ENCODE results near the gene STARD3. TPM values are rescaled to one million over a fixed set of nuclear protein-coding genes. Genes with fewer than 3 reads are reported as not detected.

Gene STARD3
- polyA plus RNA-seq, 3 donors = 42.7 to 60.8 (median 46.6) TPM

DNA sequence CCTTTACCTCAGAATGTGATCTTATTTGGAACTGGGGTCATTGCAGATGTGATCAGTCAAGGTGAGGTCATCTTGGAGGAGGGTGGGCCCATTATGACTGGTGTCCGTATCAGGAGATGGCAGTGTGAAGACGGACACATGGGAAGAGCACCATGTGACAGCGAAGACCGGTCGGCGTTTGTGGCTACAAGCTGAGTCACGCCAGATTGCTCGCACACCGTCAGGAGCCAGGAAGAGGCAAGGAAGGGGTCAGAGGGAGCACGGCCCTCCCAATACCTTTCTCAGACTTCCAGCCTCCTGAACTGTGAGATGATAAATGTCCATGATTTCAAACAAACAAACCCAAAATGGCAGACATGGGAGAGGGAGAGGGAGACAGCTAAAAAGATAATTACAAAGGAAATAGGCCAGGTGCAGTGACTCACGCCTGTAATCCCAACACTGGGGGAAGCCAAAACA is 13.2 kb downstream of the STARD3 start:
- WGBS, 3 donors = 83 to 87% (median 87%) methylated on average over 11 of the region's 11 CpGs
- no peak overlapping the region for H3K27ac ChIP-seq (ENCODE audit: low read depth, low read length)

DNA sequence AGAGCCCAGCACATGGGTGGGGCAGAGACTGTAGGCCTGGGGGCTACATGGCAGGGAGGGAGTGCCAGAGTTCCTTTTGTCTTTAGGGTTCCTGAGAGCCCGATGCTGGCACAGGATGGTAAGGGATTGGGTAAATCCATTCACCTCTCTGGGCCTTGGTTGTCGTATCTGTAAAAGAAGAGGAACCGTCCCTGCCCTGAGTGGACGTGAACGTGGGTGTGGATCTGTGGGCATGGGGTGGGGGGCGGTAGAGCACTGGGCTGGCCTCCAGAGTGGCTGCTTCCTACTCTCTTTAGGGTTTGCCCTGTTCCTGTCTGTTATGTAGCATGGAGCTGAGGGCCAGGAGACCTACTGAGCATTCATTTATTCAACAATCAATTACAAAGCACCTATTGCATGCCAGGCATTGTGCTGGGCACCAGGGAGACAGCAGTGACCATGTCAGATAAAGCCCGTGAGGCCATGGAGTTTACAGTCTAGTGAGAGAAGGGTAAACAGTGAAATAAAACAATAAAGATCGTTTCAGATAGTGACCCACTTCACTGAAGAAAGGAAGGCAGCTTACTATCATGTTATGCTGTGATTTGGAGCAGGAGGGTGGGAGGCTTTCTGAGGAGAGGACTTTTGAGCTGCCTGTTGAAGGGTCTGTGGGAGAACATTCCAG is 15.1 kb downstream of the STARD3 start:
- H3K27ac ChIP-seq (ENCODE audit: low read depth, low read length) = no peak overlapping the region
- WGBS, 3 donors = 57 to 61% (median 57%) methylated on average over 8 of the region's 8 CpGs

GRCh38 chr17:39652587-39653315 is 15.8 kb downstream of the STARD3 start:
- WGBS, 3 donors = 59 to 73% (median 67%) methylated on average over 7 of the region's 7 CpGs
- H3K27ac ChIP-seq (ENCODE audit: low read depth, low read length) = no peak overlapping the region

GRCh38 chr17:39653316-39653661 is 16.3 kb downstream of the STARD3 start:
- 83 to 86% (median 86%) methylated on average over 9 to 12 of the region's 12 CpGs for WGBS, 3 donors
- no peak overlapping the region for H3K27ac ChIP-seq (ENCODE audit: low read depth, low read length)

GRCh38 chr17:39653662-39654331 is 16.9 kb downstream of the STARD3 start:
- no peak overlapping the region for H3K27ac ChIP-seq (ENCODE audit: low read depth, low read length)
- WGBS, 3 donors = 56 to 70% (median 69%) methylated on average over 14 of the region's 14 CpGs

DNA sequence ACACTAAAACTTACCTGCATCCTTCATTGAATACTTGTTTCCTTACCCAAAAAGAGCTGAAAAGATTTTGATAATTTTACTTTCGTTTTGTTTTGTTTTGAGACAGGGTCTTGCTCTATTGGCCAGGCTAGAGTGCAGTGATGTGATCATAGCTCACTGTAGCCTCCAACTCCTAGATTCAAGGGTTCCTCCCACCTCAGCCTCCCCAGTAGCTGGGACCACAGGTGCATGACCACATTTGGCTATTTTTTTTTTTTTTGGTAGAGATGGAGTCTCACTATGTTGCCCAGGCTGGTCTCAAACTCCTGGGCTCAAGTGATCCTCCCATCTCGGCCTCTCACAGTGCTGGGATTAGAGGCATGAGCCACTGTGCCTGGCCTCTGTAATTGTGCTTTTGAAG is 18.2 kb downstream of the STARD3 start:
- WGBS, 3 donors = 90 to 92% (median 92%) methylated on average over 2 of the region's 2 CpGs

DNA sequence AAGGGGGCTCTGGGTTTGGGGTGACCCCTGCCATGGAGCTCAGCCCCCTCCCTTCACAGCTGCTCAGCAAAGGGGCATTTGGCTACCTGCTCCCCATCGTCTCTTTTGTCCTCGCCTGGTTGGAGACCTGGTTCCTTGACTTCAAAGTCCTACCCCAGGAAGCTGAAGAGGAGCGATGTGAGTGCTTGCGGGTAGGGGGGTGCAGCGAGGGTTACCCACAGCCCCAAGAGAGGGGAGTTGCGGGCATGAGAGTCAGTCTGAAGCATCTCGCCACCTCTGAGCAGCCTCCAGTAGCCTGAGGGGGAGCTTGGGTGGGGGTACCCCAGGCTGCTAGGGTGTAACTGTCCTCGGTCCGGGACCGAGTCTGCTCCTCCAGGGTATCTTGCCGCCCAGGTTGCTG is 21.4 kb downstream of the STARD3 start:
- no peak overlapping the region for H3K27ac ChIP-seq (ENCODE audit: low read depth, low read length)
- 86 to 95% (median 94%) methylated on average over 11 of the region's 11 CpGs for WGBS, 3 donors

More for the DNA sequence above, 18.2 kb downstream of the STARD3 start:
- no peak overlapping the region for H3K27ac ChIP-seq (ENCODE audit: low read depth, low read length)

DNA sequence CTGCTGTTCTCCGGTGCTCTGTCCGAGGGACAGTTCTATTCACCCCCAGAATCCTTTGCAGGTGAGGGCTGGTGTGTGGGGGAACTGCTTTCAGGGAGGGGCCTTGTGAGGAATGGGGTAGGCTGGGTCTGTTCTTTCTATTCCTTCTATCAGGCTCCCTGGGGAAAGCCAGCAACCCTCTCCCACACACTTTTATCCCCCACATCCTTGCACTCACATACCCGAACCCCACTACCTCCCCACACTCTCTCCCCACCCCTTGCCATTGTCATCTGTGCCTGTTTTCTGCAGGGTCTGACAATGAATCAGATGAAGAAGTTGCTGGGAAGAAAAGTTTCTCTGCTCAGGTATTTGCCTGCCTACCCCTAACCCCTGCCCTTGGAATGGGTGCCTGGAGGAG is 21.8 kb downstream of the STARD3 start:
- whole genome bisulfite sequencing, 3 donors = 81 to 89% (median 87%) methylated on average over 3 of the region's 3 CpGs
- no peak overlapping the region for H3K27ac ChIP-seq (ENCODE audit: low read depth, low read length)

GRCh38 chr17:39659279-39660010 is 22.5 kb downstream of the STARD3 start:
- WGBS, 3 donors = 47 to 68% (median 47%) methylated on average over 15 of the region's 15 CpGs
- no peak overlapping the region for H3K27ac ChIP-seq (ENCODE audit: low read depth, low read length)

GRCh38 chr17:39660011-39660360 is 23.0 kb downstream of the STARD3 start:
- no peak overlapping the region for H3K27ac ChIP-seq (ENCODE audit: low read depth, low read length)
- WGBS, 3 donors = 66 to 81% (median 68%) methylated on average over 5 of the region's 5 CpGs

DNA sequence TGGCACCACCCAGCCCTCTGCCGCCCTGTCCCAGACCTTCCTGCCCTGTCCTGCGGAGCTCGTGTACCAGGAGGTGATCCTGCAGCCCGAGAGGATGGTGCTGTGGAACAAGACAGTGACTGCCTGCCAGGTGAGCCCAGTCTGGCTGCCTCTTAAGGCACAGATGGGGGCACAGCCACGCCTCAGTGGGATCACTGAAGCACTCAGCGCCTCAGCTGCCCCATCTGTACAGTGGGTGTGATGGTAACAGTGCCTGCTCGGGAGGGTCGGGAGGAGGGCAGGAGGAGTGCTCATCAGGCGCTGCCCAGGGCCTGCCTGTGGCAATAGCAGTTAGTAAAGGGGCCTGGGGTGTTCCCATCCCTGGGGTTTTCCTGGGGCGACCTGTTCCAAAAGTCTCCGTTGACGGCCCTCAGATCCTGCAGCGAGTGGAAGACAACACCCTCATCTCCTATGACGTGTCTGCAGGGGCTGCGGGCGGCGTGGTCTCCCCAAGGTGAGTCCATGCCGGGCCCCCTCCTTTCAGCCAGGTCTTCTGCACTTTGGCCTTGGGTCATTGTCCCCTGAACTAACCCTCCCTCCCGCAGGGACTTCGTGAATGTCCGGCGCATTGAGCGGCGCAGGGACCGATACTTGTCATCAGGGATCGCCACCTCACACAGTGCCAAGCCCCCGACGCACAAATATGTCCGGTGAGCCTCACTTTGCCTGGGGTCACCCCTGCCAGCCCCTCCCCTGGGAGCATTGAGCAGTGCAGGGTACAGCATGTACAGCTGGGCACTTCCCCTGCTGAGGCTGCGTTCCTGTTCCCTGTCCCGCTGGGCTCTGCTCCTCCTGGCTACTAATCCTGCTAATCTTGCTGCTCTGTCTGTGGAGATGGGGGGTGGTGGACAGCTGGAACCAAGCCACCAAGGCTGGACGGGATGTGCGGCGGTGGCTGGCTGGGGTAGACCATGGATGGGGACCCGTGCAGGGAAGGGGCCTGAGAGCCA is 23.7 kb downstream of the STARD3 start:
- 79 to 88% (median 81%) methylated on average over 35 of the region's 35 CpGs for WGBS, 3 donors
- no peak overlapping the region for H3K27ac ChIP-seq (ENCODE audit: low read depth, low read length)

GRCh38 chr17:39661744-39662541 is 25.0 kb downstream of the STARD3 start:
- H3K27ac ChIP-seq (ENCODE audit: low read depth, low read length) = no peak overlapping the region
- WGBS, 3 donors = 81 to 84% (median 82%) methylated on average over 8 of the region's 8 CpGs

DNA sequence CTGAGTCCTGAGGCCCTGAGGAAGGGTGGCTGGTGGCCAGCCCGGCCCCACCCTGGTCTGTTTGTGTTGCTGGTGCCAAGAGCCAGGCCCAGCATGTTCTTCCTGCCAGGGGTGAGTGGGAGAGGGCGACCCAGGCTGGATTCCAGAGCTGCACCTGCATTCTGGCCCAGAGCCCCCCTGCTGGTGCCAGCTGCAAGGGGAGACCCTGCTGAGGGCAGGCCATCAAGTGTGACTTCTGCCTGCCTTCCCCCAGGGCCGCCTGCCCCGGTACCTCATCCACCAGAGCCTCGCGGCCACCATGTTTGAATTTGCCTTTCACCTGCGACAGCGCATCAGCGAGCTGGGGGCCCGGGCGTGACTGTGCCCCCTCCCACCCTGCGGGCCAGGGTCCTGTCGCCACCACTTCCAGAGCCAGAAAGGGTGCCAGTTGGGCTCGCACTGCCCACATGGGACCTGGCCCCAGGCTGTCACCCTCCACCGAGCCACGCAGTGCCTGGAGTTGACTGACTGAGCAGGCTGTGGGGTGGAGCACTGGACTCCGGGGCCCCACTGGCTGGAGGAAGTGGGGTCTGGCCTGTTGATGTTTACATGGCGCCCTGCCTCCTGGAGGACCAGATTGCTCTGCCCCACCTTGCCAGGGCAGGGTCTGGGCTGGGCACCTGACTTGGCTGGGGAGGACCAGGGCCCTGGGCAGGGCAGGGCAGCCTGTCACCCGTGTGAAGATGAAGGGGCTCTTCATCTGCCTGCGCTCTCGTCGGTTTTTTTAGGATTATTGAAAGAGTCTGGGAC is 25.8 kb downstream of the STARD3 start:
- no peak overlapping the region for H3K27ac ChIP-seq (ENCODE audit: low read depth, low read length)
- 77 to 88% (median 87%) methylated on average over 22 of the region's 22 CpGs for WGBS, 3 donors

DNA sequence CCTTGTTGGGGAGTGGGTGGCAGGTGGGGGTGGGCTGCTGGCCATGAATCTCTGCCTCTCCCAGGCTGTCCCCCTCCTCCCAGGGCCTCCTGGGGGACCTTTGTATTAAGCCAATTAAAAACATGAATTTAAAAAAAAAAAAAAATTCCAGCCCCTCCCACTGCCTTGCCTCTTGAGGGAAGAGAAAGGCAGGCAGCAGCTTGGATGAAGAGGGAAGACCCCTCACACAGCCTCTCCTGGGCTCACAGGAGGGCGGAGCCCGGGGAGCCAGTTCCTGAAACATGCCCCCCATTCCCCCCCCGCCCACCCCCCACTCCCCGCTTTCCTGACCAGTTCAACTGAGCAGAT is 26.4 kb downstream of the STARD3 start:
- H3K27ac ChIP-seq (ENCODE audit: low read depth, low read length) = no peak overlapping the region
- WGBS, 3 donors = 55 to 73% (median 68%) methylated on average over 4 of the region's 4 CpGs

DNA sequence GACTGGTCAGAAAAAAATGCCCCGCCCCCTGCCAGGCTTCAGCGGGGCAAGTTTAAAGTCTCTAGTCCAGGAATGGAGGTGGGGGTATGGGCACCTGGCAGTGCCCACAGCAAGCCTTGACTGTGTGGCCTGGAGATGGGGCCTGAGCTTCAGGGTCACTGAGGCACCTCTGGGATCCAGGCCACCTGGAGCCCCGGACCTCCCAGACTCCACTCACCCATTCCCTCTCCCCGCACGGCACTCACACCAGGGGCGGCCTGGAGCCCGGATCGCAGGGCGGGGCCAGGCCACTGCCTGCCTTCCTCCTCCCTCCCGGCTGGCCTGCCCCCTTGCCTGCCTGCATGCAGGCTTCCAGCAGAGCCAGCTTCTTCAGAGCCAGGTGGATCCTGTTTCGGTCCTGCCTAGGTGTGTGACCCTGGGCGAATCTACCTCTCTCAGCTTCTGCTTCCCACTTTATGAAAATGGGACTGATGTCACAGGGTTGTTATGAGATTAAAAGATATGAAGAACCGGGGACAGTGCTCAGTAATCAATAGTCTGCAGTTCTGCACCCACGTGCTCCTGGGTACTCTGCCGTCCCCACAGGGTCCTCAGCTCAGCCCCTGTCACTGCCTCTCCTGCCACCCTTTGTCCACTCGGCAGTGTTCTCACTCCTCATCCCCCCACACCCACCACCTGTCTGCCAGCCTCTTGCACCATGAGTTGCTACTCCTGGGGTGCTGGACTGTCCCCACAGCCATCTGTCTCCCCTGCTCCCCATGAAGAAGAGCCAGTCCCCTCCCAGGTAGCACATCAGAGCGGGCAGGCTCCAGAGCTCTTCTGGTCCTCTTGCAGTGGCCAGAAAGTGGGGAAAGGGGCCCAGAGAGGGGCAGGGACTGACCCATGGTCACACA is 27.0 kb downstream of the STARD3 start:
- 49 to 57% (median 56%) methylated on average over 15 to 17 of the region's 17 CpGs for WGBS, 3 donors
- no peak overlapping the region for H3K27ac ChIP-seq (ENCODE audit: low read depth, low read length)

Measured in adipose tissue (tissue), 3 donors.